HepG2 (cell line): ENCODE data around the gene RORC. TPM values are rescaled to one million over a fixed set of nuclear protein-coding genes. Genes with fewer than 3 reads are reported as not detected.

Experiments used
- ATAC-seq: fragments of 200-7000 bp; cut with Tn5 transposase; 3 replicates; pipeline ENCODE4 v1.9.1; 2020; ENCODE audit warnings: mild to moderate bottlenecking, moderate library complexity
- BruUV-seq: library from RNA; stranded (reverse); fragments of 400-500 nt; replicated peaks from 2 replicates; lab custom pipeline; 2021; lab: Mats Ljungman, UMichigan
- CTCF ChIA-PET: fragments of 300-600 bp; formaldehyde crosslinking; extraction: SDS; loops from one replicate; lab custom pipeline; 2021; ENCODE audit warnings: low total read pairs, inconsistent platforms, low intra/inter-chr PET ratio; lab: Yijun Ruan, JAX
- POLR2A ChIA-PET: fragments of 350-600 bp; sonication (Branson Sonifier 250); formaldehyde crosslinking; loops from one replicate; lab custom pipeline; 2020; ENCODE audit warnings: antibody characterized with exemption, inconsistent platforms; lab: Yijun Ruan, JAX
- DNase-seq: peaks from one replicate; pipeline ENCODE4 v3.0.0-alpha.2; 2015; ENCODE audit warnings: low spot score
- FAIRE-seq: peaks from 3 replicates; lab custom pipeline; 2011; peaks lifted over from hg19 to GRCh38; lab: Jason Lieb, UNC
- H2AFZ ChIP-seq: one replicate; pipeline ENCODE4 v1.6.1; 2011; ENCODE audit warnings: low read length, inconsistent platforms
- H3K27ac ChIP-seq: fragments of 300-600 bp; 3 replicates; pipeline ENCODE4 v1.8.0; 2011; ENCODE audit warnings: mixed run types, mild to moderate bottlenecking, mixed read lengths, low read length, inconsistent platforms; ENCODE audit not compliant: insufficient read depth; ENCODE audit errors: extremely low read length
- H3K27me3 ChIP-seq, 2 experiments: fragments of 200-600 bp in 1 of 2; 2 replicates in 1 of 2; 3 replicates in 1 of 2; pipeline versions ENCODE4 v1.6.0 to v1.8.0; 2011; ENCODE audit warnings: low read length in 2 of 2, mild to moderate bottlenecking in 2 of 2, moderate library complexity in 2 of 2, inconsistent platforms in 1 of 2; ENCODE audit not compliant: insufficient read depth in 2 of 2, control insufficient read depth in 1 of 2
- H3K36me3 ChIP-seq, 2 experiments: fragments of 200-600 bp in 1 of 2; replicated peaks in 1 of 2; 2 replicates in 1 of 2; 3 replicates in 1 of 2; pipeline versions ENCODE4 v1.5.1 to v1.8.0; 2011; ENCODE audit warnings: low read length in 2 of 2, inconsistent platforms in 1 of 2; ENCODE audit not compliant: insufficient read depth in 2 of 2, control insufficient read depth in 1 of 2
- H3K4me1 ChIP-seq: 2 replicates; pipeline ENCODE4 v1.5.1; 2012; ENCODE audit warnings: low read length, inconsistent platforms; ENCODE audit not compliant: insufficient read depth
- H3K4me2 ChIP-seq: 2 replicates; pipeline ENCODE4 v1.6.0; 2011; ENCODE audit warnings: low read depth, low read length, inconsistent platforms
- H3K4me3 ChIP-seq, 3 experiments: fragments of 200-600 bp in 1 of 3; sonication (generic), shearing (Covaris generic) in 1 of 3; replicated peaks in 1 of 3; 2 replicates each; pipeline ENCODE4 v1.5.1; 2011 to 2016; ENCODE audit warnings: low read length in 3 of 3, inconsistent platforms in 2 of 3, low read depth in 2 of 3, mild to moderate bottlenecking in 2 of 3, control low read depth in 1 of 3, mixed read lengths in 1 of 3; ENCODE audit not compliant: insufficient read depth in 1 of 3
- H3K79me2 ChIP-seq: one replicate; pipeline ENCODE4 v1.6.1; 2011; ENCODE audit warnings: low read length, inconsistent platforms; ENCODE audit not compliant: insufficient read depth
- H3K9ac ChIP-seq: 2 replicates; pipeline ENCODE4 v1.6.0; 2011; ENCODE audit warnings: mild to moderate bottlenecking, low read depth, low read length, inconsistent platforms; ENCODE audit not compliant: insufficient read depth
- H3K9me3 ChIP-seq: 2 replicates; pipeline ENCODE4 v1.5.1; 2012; ENCODE audit warnings: mild to moderate bottlenecking, low read length
- H4K20me1 ChIP-seq: 2 replicates; pipeline ENCODE4 v1.6.0; 2011; ENCODE audit warnings: inconsistent platforms, mild to moderate bottlenecking, low read length, moderate library complexity; ENCODE audit not compliant: insufficient read depth
- ARNT ChIP-seq: fragments of 450-650 bp; IDR thresholded peaks from 2 replicates; pipeline ENCODE4 v1.6.1; 2017
- CAMTA2 ChIP-seq: sonication (generic); formaldehyde crosslinking; IDR thresholded peaks from 2 replicates; pipeline ENCODE4 v1.4.0; 2020; ENCODE audit warnings: mild to moderate bottlenecking, missing genetic modification reagents, borderline replicate concordance
- ZNF616 ChIP-seq: sonication (generic); formaldehyde crosslinking; IDR thresholded peaks from 2 replicates; pipeline ENCODE4 v1.5.0; 2020; ENCODE audit warnings: low read depth, mild to moderate bottlenecking, missing genetic modification reagents
- WGBS: methylation state at CpG from one replicate; pipeline ENCODE4 v1.1.6; 2017; ENCODE audit warnings: low lambda C conversion rate; 5-methylcytosine and 5-hydroxymethylcytosine counted together
- in situ Hi-C: cut with HindIII; loops from 2 replicates; pipeline ENCODE4 v1.10.0; 2017; ENCODE audit warnings: low pct_unique_long_range_greater_than_20kb; ENCODE audit not compliant: extremely low pct_ligation_motif_present
- intact Hi-C: fragments of 100-400 bp; cut with micrococcal nuclease; formaldehyde crosslinking; loops from one replicate; pipeline ENCODE4 v1.10.0; 2022; ENCODE audit not compliant: unreplicated experiment
- polyA plus RNA-seq, 8 experiments: library from polyadenylated mRNA; depleted of rRNA in 3 of 8; stranded (reverse) in 7 of 8; unstranded in 1 of 8; fragments of >200 nt; fragmentation: Illumina TruSeq in 4 of 8; extraction: Trizol in 4 of 8; gene quantifications; 2 replicates each; pipeline versions ENCODE4 v1.2.1 to v1.2.3, GENCODE V29; 2011 to 2016; ENCODE audit warnings: low read depth in 4 of 8, missing spikeins in 1 of 8, mixed read lengths in 1 of 8; ENCODE audit not compliant: insufficient read depth in 1 of 8
- total RNA-seq, 5 experiments: library from RNA; depleted of rRNA; stranded (reverse); fragments of >200 nt; fragmentation: Illumina TruSeq; extraction: Trizol; gene quantifications; 2 replicates each; pipeline ENCODE4 v1.2.3, GENCODE V29; 2016; ENCODE audit warnings: low read depth in 1 of 5
- TF ChIP-seq, protein P1 (sequence below): sonication (generic); formaldehyde crosslinking; IDR thresholded peaks from 2 replicates; pipeline ENCODE4 v1.5.1; 2020; ENCODE audit warnings: mild to moderate bottlenecking, missing genetic modification reagents, borderline replicate concordance
- TF ChIP-seq, protein P2 (sequence below): sonication (generic); formaldehyde crosslinking; IDR thresholded peaks from 2 replicates; pipeline ENCODE4 v1.8.0; 2022; ENCODE audit warnings: mild to moderate bottlenecking, missing genetic modification reagents, moderate library complexity
- TF ChIP-seq, protein P3 (sequence below): sonication (generic); formaldehyde crosslinking; IDR thresholded peaks from 2 replicates; pipeline ENCODE4 v1.8.0; 2022; ENCODE audit warnings: mild to moderate bottlenecking, missing genetic modification reagents; ENCODE audit not compliant: insufficient replicate concordance
- TF ChIP-seq, protein P4 (sequence below): sonication (generic); formaldehyde crosslinking; IDR thresholded peaks from 2 replicates; pipeline ENCODE4 v1.4.0; 2020; ENCODE audit warnings: low read depth, mild to moderate bottlenecking, missing genetic modification reagents
- TF ChIP-seq, protein P5 (sequence below): sonication (generic); formaldehyde crosslinking; IDR thresholded peaks from 2 replicates; pipeline ENCODE4 v1.5.0; 2020; ENCODE audit warnings: missing genetic modification reagents, mild to moderate bottlenecking, borderline replicate concordance
- TF ChIP-seq, protein P6 (sequence below): sonication (generic); formaldehyde crosslinking; conservative IDR thresholded peaks from 2 replicates; pipeline ENCODE4 v1.8.0; 2022; ENCODE audit warnings: mild to moderate bottlenecking, moderate library complexity, missing genetic modification reagents

The RORC gene
- total and polyA plus RNA-seq, 2 of the 13 experiments (the other 11 are each of a cell fraction or from before 2014, with no cell fraction given) = 2.5 to 6.5 TPM

DNA sequence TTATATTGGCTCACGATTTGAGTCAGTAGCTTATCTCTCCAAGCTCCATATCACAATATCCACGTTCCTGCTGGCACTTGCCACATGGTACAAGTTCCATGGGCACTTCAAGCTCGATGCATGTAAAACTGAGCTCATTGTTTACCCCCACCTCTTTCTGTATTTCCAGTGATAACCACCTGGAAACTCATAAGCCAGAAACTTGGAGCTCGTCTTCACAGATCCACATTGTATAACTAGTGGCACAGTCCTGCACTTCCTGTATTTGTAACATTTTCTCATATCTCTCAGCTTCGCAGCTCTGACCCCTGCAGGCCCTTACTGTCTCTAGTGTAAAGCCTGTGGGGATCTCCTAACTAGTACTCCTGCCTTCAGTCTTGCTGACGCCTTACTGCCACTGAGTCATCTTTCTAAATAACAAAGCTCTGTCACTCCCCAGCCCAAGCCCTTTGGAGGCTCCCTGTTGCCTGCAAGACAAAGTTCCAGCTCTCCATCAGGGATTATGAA is 14.5 kb upstream of the RORC start (continued):
- no peak for TF ChIP-seq ZNF616
- TF ChIP-seq, protein P1, sequence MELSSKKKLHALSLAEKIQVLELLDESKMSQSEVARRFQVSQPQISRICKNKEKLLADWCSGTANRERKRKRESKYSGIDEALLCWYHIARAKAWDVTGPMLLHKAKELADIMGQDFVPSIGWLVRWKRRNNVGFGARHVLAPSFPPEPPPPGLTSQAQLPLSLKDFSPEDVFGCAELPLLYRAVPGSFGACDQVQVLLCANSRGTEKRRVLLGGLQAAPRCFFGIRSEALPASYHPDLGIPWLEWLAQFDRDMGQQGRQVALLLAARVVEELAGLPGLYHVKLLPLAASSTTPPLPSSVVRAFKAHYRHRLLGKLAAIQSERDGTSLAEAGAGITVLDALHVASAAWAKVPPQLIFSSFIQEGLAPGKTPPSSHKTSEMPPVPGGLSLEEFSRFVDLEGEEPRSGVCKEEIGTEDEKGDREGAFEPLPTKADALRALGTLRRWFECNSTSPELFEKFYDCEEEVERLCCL (CRISPR knock-in tag) = no peak
- no peak for TF ChIP-seq ARNT

DNA sequence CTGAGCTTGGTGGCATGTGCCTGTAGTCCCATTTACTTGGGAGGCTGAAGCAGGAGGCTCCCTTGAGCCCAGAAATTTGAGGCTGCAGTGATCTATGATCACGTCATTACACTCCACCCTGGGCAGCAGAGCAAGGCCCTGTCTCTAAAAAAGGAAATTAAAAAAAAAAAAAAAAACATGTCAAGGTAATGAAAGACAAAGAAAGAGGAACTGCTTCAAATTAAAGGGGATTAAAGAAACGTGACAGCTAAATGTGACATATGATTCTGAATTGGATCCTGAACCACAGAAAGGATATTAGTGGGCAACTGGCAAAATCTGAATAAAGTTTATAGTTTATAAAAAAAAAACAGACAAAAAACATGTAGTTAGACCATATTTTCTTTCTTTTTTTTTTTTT is 11.8 kb upstream of the RORC start:
- POLR2A ChIA-PET = interaction anchor here (0.7 kb wide), 1 partner anchor 204 kb away, joined by 3 read pairs; no protein-coding TSS in a partner anchor
- no peak for DNase-seq
- no peak overlapping the region for H3K4me2 ChIP-seq
- H3K27me3 ChIP-seq = peaks cover 0 to 23% of the 10 kb centered on the region in 2 experiments; a peak in 2 of 5 replicates
- H3K36me3 ChIP-seq = no peaks in the 10 kb centered on the region
- no peak overlapping the region for H2AFZ ChIP-seq
- H3K79me2 ChIP-seq = no peaks in the 10 kb centered on the region
- H3K27ac ChIP-seq = no peak overlapping the region
- no TSS peak for BruUV-seq
- peaks cover 37% of the 10 kb centered on the region for H3K4me1 ChIP-seq
- intact Hi-C loops (no loop called here), in situ Hi-C loops (no loop called here)
- no peak for ATAC-seq
- CTCF ChIA-PET = no interaction called here
- FAIRE-seq = no peak
- no peak overlapping the region for H3K9ac ChIP-seq
- no peaks in the 10 kb centered on the region for H3K9me3 ChIP-seq
- 34% methylated on average over 2 of the region's 2 CpGs for WGBS
- H3K4me3 ChIP-seq = no peak overlapping the region
- no peaks in the 10 kb centered on the region for H4K20me1 ChIP-seq
- TF ChIP-seq, protein P2, sequence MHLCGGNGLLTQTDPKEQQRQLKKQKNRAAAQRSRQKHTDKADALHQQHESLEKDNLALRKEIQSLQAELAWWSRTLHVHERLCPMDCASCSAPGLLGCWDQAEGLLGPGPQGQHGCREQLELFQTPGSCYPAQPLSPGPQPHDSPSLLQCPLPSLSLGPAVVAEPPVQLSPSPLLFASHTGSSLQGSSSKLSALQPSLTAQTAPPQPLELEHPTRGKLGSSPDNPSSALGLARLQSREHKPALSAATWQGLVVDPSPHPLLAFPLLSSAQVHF (CRISPR knock-in tag) = no peak
- TF ChIP-seq, protein P3, sequence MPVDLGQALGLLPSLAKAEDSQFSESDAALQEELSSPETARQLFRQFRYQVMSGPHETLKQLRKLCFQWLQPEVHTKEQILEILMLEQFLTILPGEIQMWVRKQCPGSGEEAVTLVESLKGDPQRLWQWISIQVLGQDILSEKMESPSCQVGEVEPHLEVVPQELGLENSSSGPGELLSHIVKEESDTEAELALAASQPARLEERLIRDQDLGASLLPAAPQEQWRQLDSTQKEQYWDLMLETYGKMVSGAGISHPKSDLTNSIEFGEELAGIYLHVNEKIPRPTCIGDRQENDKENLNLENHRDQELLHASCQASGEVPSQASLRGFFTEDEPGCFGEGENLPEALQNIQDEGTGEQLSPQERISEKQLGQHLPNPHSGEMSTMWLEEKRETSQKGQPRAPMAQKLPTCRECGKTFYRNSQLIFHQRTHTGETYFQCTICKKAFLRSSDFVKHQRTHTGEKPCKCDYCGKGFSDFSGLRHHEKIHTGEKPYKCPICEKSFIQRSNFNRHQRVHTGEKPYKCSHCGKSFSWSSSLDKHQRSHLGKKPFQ = no peak
- TF ChIP-seq CAMTA2 (CRISPR knock-in tag) = no peak
- TF ChIP-seq, protein P4, sequence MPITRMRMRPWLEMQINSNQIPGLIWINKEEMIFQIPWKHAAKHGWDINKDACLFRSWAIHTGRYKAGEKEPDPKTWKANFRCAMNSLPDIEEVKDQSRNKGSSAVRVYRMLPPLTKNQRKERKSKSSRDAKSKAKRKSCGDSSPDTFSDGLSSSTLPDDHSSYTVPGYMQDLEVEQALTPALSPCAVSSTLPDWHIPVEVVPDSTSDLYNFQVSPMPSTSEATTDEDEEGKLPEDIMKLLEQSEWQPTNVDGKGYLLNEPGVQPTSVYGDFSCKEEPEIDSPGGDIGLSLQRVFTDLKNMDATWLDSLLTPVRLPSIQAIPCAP = no peak
- TF ChIP-seq, protein P5, sequence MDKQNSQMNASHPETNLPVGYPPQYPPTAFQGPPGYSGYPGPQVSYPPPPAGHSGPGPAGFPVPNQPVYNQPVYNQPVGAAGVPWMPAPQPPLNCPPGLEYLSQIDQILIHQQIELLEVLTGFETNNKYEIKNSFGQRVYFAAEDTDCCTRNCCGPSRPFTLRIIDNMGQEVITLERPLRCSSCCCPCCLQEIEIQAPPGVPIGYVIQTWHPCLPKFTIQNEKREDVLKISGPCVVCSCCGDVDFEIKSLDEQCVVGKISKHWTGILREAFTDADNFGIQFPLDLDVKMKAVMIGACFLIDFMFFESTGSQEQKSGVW (CRISPR knock-in tag) = no peak
- TF ChIP-seq, protein P6, sequence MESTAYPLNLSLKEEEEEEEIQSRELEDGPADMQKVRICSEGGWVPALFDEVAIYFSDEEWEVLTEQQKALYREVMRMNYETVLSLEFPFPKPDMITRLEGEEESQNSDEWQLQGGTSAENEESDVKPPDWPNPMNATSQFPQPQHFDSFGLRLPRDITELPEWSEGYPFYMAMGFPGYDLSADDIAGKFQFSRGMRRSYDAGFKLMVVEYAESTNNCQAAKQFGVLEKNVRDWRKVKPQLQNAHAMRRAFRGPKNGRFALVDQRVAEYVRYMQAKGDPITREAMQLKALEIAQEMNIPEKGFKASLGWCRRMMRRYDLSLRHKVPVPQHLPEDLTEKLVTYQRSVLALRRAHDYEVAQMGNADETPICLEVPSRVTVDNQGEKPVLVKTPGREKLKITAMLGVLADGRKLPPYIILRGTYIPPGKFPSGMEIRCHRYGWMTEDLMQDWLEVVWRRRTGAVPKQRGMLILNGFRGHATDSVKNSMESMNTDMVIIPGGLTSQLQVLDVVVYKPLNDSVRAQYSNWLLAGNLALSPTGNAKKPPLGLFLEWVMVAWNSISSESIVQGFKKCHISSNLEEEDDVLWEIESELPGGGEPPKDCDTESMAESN = no peak
